GM13976 (cell line): ENCODE results near the gene CNPPD1.

Experiments used
- DNase-seq: peaks from one replicate; pipeline ENCODE4 v3.0.0; 2012; ENCODE audit warnings: low spot score
- CTCF ChIP-seq: IDR thresholded peaks from 2 replicates; pipeline ENCODE4 v1.5.1; 2012; ENCODE audit warnings: borderline replicate concordance, mild to moderate bottlenecking; ENCODE audit not compliant: insufficient read depth; ENCODE audit errors: extremely low read depth, missing control alignments, control extremely low read depth
- in situ Hi-C: fragments of 300-500 bp; cut with MboI; formaldehyde crosslinking; loops from one replicate; pipeline ENCODE4 v1.12.0; 2022; ENCODE audit warnings: low sequenced_read_pairs, mixed read lengths, inconsistent platforms; ENCODE audit not compliant: unreplicated experiment

CNPPD1 gene

GRCh38 chr2:219219784-219220532, 43.2 kb upstream of the CNPPD1 start:
- no peak for DNase-seq
- in situ Hi-C loops = no loop called here
- no peak for TF ChIP-seq CTCF

DNA sequence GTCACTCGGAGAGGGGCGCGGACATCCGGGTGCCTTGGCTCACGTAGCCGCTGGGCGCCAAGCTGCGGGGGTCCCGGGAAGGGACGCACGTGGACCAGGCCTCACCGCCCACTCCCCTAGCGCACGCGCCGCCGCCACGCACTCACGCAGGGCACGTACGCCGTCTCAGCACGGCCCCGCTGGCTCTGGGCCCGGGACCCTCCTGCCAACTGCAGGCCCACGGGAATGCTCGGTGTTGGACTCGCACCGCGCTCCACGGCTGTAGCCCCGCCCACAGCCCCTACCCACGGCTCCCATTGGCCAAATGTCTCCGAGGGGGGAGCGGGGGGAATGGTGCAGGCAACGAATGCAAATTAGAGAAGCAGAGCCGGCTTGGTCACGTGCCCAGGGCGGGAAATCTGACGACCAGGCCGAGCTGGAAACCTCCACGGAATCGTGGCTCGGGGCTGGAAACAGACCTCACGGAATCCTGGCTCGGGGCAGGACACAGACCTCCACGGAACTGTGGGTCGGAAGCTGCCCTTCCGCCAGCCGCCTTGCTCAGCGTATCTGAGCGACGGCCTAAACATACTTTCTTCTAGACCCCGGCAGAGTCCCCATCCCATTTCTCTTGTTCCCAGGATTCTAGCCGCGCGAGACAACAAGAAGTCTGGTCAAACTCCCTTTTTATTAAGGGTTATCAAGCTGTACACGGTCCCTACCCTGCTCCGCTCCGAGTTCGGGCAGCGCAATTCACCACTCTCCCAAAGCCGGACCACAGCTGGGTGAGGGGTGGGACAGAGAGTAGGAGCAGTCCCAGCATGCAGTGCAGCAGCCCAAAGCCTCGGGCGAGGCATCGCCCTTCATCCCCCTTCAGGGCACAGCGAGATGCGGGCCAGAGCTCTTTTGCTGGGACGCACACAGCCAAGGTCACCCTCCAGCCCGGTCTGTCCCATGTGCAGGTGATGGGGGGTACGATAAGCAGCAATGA, 42.3 kb upstream of the CNPPD1 start, which contains the start of gene ABCB6:
TSS of gene ABCB6 (minus strand) at position 227 of the 970 bp plus-strand sequence. CDS start 285 bp downstream, outside the sequence.
- peak; percentile 96 for DNase-seq
- no peak for TF ChIP-seq CTCF
- in situ Hi-C loops = no loop called here

- peak; percentile 71 for DNase-seq
- in situ Hi-C loops = no loop called here
- no peak for TF ChIP-seq CTCF
Observed at GRCh38 chr2:219218217-219218731, 41.5 kb upstream of the CNPPD1 start.

GRCh38 chr2:219216535-219216915, 39.8 kb upstream of the CNPPD1 start:
- in situ Hi-C loops = no loop called here
- no peak for TF ChIP-seq CTCF
- DNase-seq = no peak

GRCh38 chr2:219215871-219216534, 39.3 kb upstream of the CNPPD1 start:
- DNase-seq = no peak
- no peak for TF ChIP-seq CTCF
- in situ Hi-C loops = no loop called here

DNA sequence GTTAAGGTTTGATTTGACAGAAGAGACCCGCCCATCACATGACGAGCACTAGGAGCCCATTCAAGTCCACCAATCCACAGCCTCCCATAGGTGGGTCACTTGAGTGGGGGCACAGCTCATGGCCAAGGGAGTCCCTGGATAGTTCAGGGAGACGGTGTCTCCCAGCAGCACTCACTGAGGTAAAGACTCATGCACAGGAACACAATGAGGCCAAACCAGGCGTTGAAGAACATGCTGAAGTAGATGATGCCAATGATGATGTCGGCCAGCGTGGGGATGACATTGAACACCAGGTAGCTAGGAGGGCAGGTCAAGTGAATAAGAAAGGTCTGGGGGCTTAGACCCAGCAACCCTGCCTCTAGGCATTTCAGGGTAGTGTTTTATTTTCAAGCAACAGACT, 38.1 kb upstream of the CNPPD1 start:
- no peak for TF ChIP-seq CTCF
- no peak for DNase-seq
- in situ Hi-C loops = no loop called here
